Activated CD8-positive, alpha-beta memory T cell treated with anti-CD3 and anti-CD28 coated beads, Interleukin-2, amount 50 U/mL, for 1 hour (primary cell): Measurements from ENCODE around the gene HDAC3.

Source experiments
- DNase-seq: peaks from one replicate; pipeline ENCODE4 v3.0.0-alpha.2; 2020; ENCODE audit errors: extremely low read depth

The HDAC3 gene

GRCh38 chr5:141636413-141637122 lies at the start of gene HDAC3, which contains the start of gene RELL2:
Gene HDAC3 (minus strand): TSS chr5:141636849. CDS start chr5:141636790, 59 bp downstream.
Gene RELL2 (plus strand): TSS chr5:141636997. CDS start chr5:141638226, 1,229 bp downstream.
- peak; percentile 71 for DNase-seq

- DNase-seq, result no peak
Observed at GRCh38 chr5:141685591-141685990, 48.9 kb upstream of the HDAC3 start.

- no peak for DNase-seq
Observed at GRCh38 chr5:141683596-141684141, 47.0 kb upstream of the HDAC3 start.

DNA sequence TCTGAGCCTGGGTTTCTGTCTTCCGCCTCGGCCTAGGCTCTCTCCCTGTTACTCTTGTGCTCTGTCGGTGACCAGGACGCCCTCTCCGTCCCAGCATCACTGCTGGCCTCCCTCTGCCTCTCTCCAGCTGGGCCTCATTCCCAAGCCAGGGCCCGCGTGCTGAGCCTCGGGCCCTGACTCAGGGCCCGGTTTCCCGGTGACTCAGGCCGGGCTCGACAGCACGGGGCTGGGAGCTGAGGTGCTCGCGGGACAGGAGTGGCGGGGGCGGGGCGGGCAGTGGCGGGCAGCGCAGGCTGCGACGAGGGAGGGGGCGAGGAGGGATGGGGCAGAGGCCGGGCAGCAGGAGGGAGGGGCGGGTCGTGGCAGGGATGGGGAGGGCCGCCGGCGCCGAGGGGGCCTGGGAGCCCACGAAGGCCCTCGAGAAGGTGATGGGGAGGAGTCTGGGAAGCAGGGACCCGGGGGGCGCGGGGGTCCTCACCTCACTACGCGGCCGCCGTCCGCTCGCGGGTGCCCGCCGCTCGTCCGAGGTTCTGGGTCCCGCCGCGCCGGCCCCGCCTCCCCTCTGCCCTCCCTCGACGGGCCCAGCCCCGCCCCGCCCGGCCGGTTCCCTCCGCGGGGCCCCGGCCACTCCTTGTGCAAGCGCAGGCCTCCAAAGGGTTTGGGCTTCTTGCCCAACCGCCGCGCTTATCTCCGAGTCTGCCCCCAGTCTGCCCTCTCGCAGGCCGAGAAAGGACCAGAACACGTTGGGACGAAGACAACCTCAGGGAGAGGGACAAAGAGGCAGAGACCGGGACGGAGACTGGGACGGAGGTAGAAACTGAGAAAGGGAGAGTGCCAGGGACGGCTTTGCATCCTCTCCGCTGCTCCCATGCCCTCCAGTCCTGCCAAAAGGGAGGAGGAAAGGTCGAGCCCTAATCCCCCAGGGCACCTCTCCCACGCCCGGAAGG lies 45.3 kb upstream of the HDAC3 start, which contains the start of gene ARAP3:
ARAP3 (minus strand) TSS at position 536 of the 947 bp plus-strand sequence. CDS start 1,744 bp downstream, outside the sequence.
- no peak for DNase-seq

GRCh38 chr5:141681295-141681694 lies 44.6 kb upstream of the HDAC3 start:
- DNase-seq, result no peak

- DNase-seq, result no peak
Observed at GRCh38 chr5:141680751-141681201, 44.1 kb upstream of the HDAC3 start.

DNA sequence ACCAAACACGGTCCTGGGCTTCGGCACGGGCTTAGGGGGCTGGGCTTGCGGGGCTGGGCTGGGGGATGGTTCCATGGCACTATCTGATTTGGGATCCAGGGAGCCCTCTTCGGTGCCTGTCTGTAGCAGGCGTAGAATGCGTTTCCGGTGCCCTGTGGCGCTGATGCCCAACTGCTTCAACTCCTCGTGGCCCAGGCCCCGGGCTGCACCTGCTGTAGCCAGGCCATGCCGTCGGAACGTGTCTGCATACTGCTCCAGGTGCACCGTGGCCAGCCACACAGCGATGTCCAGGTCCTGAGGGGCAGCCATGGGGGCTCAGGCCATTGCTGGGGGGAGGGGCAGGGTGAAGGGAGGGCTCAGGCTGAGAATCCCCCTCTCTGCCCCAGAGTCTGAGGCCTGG lies 43.5 kb upstream of the HDAC3 start:
- no peak for DNase-seq

- DNase-seq, result no peak
Observed at GRCh38 chr5:141677415-141677814, 40.8 kb upstream of the HDAC3 start.

GRCh38 chr5:141675672-141676071 lies 39.0 kb upstream of the HDAC3 start:
- no peak for DNase-seq

DNA sequence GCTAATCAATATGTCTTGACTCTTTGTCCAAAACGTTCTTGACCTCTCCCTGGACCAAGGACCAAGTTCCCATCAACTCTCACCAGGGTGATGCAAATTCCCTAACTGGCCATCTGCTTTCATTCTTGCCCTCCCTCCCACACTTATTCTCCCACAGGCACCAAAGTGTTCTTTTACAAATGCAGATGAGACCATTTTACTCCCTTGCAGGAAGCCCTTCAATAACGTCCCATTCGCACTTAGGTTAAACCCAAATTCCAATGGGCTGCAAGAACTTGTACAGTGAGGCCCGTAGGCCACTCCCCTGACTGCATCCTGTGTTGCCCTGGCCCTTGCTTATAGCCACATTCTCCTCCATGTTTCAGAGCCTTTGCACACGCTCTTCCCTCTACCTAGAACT lies 38.1 kb upstream of the HDAC3 start:
- DNase-seq, result no peak

- DNase-seq, result no peak
Observed at GRCh38 chr5:141672841-141673813, 36.5 kb upstream of the HDAC3 start.

DNA sequence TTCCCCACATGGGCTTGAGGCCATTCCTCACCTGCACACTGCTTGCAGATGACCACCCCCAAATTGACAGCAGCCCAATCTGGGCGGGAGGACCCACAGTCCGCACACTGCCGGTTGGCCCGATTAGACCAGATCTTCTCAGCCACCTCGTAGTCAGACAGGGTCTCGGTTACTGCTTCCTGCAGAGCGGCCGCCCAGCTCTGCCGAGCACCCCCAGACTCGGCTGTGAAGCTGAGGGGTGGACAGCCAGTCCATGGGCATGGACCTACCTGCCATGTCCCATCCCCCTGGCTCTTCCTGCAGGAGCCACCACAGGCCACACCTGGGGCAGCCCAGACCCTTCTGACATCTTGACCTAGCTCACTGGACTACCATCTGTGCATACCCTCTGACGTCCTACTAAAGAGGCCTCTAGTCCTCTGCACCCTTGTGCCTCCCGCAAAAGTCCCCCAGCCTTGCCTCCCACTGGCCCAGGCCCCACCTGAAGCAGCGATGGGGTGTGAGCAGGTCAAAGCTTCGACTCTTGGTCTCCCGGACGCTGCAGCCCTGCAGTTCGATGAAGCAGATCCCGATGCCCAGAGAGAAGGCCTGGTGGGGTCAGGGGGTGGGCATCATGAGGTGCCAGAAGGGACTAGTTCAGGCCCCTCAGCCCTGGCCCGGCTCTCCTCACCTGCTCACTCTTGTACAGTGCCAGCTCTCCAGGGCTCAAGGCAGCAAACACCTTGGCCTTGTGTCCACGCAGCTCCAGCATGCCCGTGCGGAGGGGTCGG lies 35.6 kb upstream of the HDAC3 start:
- DNase-seq, result no peak

GRCh38 chr5:141669520-141669919 lies 32.9 kb upstream of the HDAC3 start:
- no peak for DNase-seq

- DNase-seq, result no peak
Observed at GRCh38 chr5:141668601-141669265, 32.1 kb upstream of the HDAC3 start.

DNA sequence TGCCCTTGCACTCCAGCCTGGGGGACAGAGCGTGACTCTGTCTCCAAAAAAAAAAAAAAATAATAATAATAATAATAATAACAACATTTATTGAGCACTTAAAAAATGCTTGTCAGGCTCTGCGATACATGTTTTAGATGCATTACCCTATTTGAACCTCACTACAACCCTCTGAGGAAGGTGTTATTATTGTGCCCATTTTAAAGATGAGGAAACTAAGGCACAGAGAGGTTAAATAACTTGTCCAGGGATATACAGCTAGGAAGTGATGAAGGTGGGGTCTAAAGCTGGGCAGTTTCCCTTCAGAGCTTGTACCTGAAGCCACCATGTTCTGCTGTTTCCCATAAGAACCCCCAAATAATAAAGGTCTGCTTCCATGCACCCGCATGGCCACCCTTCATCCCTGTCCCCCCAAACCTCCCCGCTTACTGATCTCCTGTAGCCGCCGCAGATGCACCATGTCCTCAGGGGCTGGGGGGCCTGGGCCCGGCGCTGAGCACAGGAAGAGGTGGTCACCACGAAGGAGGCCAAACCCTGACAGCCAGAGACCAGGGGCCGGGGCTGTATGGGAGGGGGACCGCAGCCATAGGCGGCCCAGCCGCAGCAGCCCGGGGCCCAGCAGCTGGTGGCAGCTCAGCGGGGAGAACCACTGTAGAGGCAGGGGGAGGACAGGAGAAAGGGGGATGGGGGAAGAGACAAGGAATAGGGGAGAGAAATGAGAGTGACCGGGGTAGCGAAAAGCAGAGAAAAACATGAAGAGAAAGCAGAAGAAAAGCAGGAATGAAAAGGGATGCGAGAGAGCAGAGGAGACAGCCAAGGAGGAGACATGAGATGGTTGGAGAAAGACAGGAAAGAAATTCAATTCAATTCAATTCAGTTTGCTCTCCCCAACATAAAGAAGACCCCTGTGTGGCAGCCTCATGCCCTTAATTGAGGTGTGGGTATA lies 29.6 kb upstream of the HDAC3 start:
- no peak for DNase-seq

- peak; percentile 26 for DNase-seq
Observed at GRCh38 chr5:141664733-141665461, 28.2 kb upstream of the HDAC3 start.

- DNase-seq, result no peak
Observed at GRCh38 chr5:141663506-141663905, 26.9 kb upstream of the HDAC3 start.

GRCh38 chr5:141662028-141662427 lies 25.4 kb upstream of the HDAC3 start:
- no peak for DNase-seq
